Gastrocnemius medialis (tissue), 4 donors: ENCODE data around the gene ARSI.

Experiments
- CTCF ChIP-seq, 5 experiments: fragments of 450-650 bp in 3 of 5; fragments of 200-600 bp in 2 of 5; sonication (generic) in 2 of 5; IDR thresholded peaks in 4 of 5; conservative IDR thresholded peaks in 1 of 5; 1 replicate in 4 of 5; 2 replicates in 1 of 5; pipeline ENCODE4 v1.5.1; 2016 to 2019; ENCODE audit warnings: antibody characterized with exemption in 5 of 5, mild to moderate bottlenecking in 3 of 5, moderate library complexity in 3 of 5
- POLR2A ChIP-seq, 2 donors: fragments of 450-650 bp; IDR thresholded peaks; one replicate each; pipeline ENCODE4 v1.6.1; 2017; ENCODE audit warnings: antibody characterized with exemption in 2 of 2, mild to moderate bottlenecking in 2 of 2, moderate library complexity in 2 of 2

GRCh38 chr5:150349681-150350275 lies 47.1 kb upstream of the ARSI start:
- no peak for TF ChIP-seq CTCF (IDR thresholded peaks at IDR 0.05 in 4 of 5, conservative IDR thresholded peaks at IDR 0.05 in 1 of 5)
- TF ChIP-seq POLR2A (IDR thresholded peaks at IDR 0.05): no peak
